ENCODE results near the gene CATSPERD. TPM values are rescaled to one million over a fixed set of nuclear protein-coding genes. Genes with fewer than 3 reads are reported as not detected.

Gene CATSPERD
- polyA plus RNA-seq, 3 donors: not detected

DNA sequence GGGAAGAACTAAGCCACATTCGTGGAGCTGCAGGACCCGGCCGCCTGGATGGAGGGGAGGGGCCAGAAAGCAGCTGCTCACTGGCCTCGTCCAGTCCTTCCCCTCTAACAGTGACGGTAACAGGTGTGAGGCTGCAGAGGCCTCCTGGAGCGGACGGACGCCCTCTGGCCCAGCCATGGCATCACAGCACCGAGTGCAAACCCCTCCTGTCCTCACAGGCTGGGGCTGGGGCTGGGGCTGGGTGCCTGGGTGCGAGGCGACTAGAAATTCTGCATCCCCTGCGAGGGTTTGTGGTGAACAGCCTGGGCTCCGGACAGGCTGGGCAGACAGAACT, 43.7 kb upstream of the CATSPERD start:
- peaks cover 14 to 20% of the 10 kb centered on the region in 2 donors for H3K4me1 ChIP-seq (ENCODE audit: control insufficient read depth in 1 of 2, insufficient read depth in 2 of 2, low read length in 2 of 2)
- no peak overlapping the region for H3K4me2 ChIP-seq (replicated peaks; ENCODE audit: extremely low read depth, low read length, poor library complexity, severe bottlenecking)
- no peak overlapping the region for H3K27ac ChIP-seq (ENCODE audit: low read depth in 1 of 2, low read length in 2 of 2)
- DNase-seq: no peak
- H3K27ac Mint-ChIP-seq: peak overlapping the region in 1 of 7 donors; percentile 57
- no peak overlapping the region for H2AFZ ChIP-seq (ENCODE audit: insufficient read depth, low read depth, low read length, poor library complexity, severe bottlenecking)
- peaks cover 0 to 5% (median 0%) of the 10 kb centered on the region in 7 donors for H3K9me3 Mint-ChIP-seq
- 87% methylated on average over 10 of the region's 13 CpGs for WGBS (ENCODE audit: insufficient coverage)
- H3K27me3 Mint-ChIP-seq (ENCODE audit: low read depth in 3 of 3): peaks cover 0 to 5% (median 4%) of the 10 kb centered on the region in 3 donors
- TF ChIP-seq, protein P1, sequence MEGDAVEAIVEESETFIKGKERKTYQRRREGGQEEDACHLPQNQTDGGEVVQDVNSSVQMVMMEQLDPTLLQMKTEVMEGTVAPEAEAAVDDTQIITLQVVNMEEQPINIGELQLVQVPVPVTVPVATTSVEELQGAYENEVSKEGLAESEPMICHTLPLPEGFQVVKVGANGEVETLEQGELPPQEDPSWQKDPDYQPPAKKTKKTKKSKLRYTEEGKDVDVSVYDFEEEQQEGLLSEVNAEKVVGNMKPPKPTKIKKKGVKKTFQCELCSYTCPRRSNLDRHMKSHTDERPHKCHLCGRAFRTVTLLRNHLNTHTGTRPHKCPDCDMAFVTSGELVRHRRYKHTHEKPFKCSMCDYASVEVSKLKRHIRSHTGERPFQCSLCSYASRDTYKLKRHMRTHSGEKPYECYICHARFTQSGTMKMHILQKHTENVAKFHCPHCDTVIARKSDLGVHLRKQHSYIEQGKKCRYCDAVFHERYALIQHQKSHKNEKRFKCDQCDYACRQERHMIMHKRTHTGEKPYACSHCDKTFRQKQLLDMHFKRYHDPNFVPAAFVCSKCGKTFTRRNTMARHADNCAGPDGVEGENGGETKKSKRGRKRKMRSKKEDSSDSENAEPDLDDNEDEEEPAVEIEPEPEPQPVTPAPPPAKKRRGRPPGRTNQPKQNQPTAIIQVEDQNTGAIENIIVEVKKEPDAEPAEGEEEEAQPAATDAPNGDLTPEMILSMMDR (IDR thresholded peaks at IDR 0.05): no peak
- H3K9me3 ChIP-seq (replicated peaks in 1 of 2; ENCODE audit: control insufficient read depth in 1 of 2, insufficient read depth in 1 of 2, low read length in 2 of 2): no peaks in the 10 kb centered on the region
- peaks cover 8% of the 10 kb centered on the region for H3K79me2 ChIP-seq (ENCODE audit: insufficient read depth, low read length)
- peak overlapping the region; percentile 4 for H3K9ac ChIP-seq (ENCODE audit: insufficient read depth, low read length, poor library complexity, severe bottlenecking)
- peaks cover 2 to 19% of the 10 kb centered on the region in 2 donors for H3K36me3 Mint-ChIP-seq
- peaks cover 0 to 4% of the 10 kb centered on the region in 2 donors for H3K36me3 ChIP-seq (replicated peaks in 1 of 2; ENCODE audit: control insufficient read depth in 1 of 2, insufficient read depth in 2 of 2, low read length in 2 of 2)
- H3K4me3 ChIP-seq (replicated peaks in 1 of 3; ENCODE audit: low read depth in 2 of 3, low read length in 3 of 3): no peak overlapping the region
- intact Hi-C loops (cut with micrococcal nuclease): no loop called here
- no peaks in the 10 kb centered on the region for H4K20me1 ChIP-seq (ENCODE audit: insufficient read depth, low read length)
- peaks cover 21% of the 10 kb centered on the region for H3K4me1 Mint-ChIP-seq
- H3K4me3 Mint-ChIP-seq: no peak overlapping the region
- H3K27me3 ChIP-seq (ENCODE audit: control insufficient read depth in 2 of 2, insufficient read depth in 2 of 2, low read length in 2 of 2): no peaks in the 10 kb centered on the region

DNA sequence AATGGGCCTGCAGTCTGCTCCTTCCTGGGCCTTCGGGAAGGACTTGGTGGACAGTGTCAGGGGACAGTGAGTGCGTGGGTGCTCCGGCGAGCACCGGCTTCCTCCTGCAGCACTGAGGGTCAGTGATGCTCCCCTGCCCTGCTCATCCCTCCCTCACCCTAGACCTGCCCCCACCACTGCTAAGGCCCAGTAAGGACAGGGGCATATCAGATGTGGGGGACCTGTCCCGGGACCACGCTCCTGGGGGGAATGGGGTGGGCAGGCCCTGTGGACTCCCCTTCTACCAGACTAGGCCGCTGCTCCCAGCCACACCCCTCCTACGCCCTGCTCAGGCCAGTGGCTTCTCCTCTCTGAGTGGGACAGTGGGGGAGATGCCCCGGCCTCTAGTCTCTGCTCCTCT, 43.3 kb upstream of the CATSPERD start:
- WGBS (ENCODE audit: insufficient coverage): 98% methylated on average over 5 of the region's 10 CpGs
- intact Hi-C loops (cut with micrococcal nuclease): no loop called here
- TF ChIP-seq, protein P1 (IDR thresholded peaks at IDR 0.05): no peak
- Histone ChIP-seq H3K9ac (ENCODE audit: insufficient read depth, low read length, poor library complexity, severe bottlenecking) (peak overlapping the region; percentile 4), H3K36me3 (replicated peaks in 1 of 2; ENCODE audit: control insufficient read depth in 1 of 2, insufficient read depth in 2 of 2, low read length in 2 of 2) (peaks cover 0 to under 1% of the 10 kb centered on the region in 2 donors), H4K20me1 (ENCODE audit: insufficient read depth, low read length) (no peaks in the 10 kb centered on the region), H3K4me3 (replicated peaks in 1 of 3; ENCODE audit: low read depth in 2 of 3, low read length in 3 of 3) (no peak overlapping the region), H3K79me2 (ENCODE audit: insufficient read depth, low read length) (peaks cover 8% of the 10 kb centered on the region), H3K4me2 (replicated peaks; ENCODE audit: extremely low read depth, low read length, poor library complexity, severe bottlenecking) (no peak overlapping the region), H3K27ac (ENCODE audit: low read depth in 1 of 2, low read length in 2 of 2) (no peak overlapping the region), H3K27me3 (ENCODE audit: control insufficient read depth in 2 of 2, insufficient read depth in 2 of 2, low read length in 2 of 2) (no peaks in the 10 kb centered on the region), H3K4me1 (ENCODE audit: control insufficient read depth in 1 of 2, insufficient read depth in 2 of 2, low read length in 2 of 2) (peaks cover 14 to 20% of the 10 kb centered on the region in 2 donors), H2AFZ (ENCODE audit: insufficient read depth, low read depth, low read length, poor library complexity, severe bottlenecking) (no peak overlapping the region), H3K9me3 (replicated peaks in 1 of 2; ENCODE audit: control insufficient read depth in 1 of 2, insufficient read depth in 1 of 2, low read length in 2 of 2) (no peaks in the 10 kb centered on the region)
- Mint-ChIP-seq H3K4me3 (no peak overlapping the region), H3K9me3 (peaks cover 0 to 5% (median 0%) of the 10 kb centered on the region in 7 donors), H3K27ac (peak overlapping the region in 1 of 7 donors; percentile 36), H3K27me3 (ENCODE audit: low read depth in 3 of 3) (peaks cover 0 to 5% (median 4%) of the 10 kb centered on the region in 3 donors), H3K36me3 (peaks cover 0 to 15% of the 10 kb centered on the region in 2 donors), H3K4me1 (peaks cover 21% of the 10 kb centered on the region)
- DNase-seq: no peak
